Sigmoid colon (tissue), 4 donors: Measurements from ENCODE around the gene HS3ST3B1.

ENCODE experiments used
- EP300 ChIP-seq, 4 donors: sonication (generic); formaldehyde crosslinking; IDR thresholded peaks; one replicate each; pipeline ENCODE4 v1.6.1; 2017; ENCODE audit warnings: antibody characterized with exemption in 4 of 4
- POLR2A ChIP-seq, 2 donors: fragments of 450-650 bp; IDR thresholded peaks; one replicate each; pipeline ENCODE4 v1.6.1; 2016; ENCODE audit warnings: antibody characterized with exemption in 2 of 2, mild to moderate bottlenecking in 2 of 2, moderate library complexity in 2 of 2
- TF ChIP-seq, protein P1 (sequence below), 4 experiments: fragments of 450-650 bp in 3 of 4; fragments of 200-600 bp in 1 of 4; IDR thresholded peaks; one replicate each; pipeline ENCODE4 v1.5.1; 2016 to 2019; ENCODE audit warnings: antibody characterized with exemption in 4 of 4, mild to moderate bottlenecking in 3 of 4, moderate library complexity in 2 of 4

- TF ChIP-seq, protein P1, sequence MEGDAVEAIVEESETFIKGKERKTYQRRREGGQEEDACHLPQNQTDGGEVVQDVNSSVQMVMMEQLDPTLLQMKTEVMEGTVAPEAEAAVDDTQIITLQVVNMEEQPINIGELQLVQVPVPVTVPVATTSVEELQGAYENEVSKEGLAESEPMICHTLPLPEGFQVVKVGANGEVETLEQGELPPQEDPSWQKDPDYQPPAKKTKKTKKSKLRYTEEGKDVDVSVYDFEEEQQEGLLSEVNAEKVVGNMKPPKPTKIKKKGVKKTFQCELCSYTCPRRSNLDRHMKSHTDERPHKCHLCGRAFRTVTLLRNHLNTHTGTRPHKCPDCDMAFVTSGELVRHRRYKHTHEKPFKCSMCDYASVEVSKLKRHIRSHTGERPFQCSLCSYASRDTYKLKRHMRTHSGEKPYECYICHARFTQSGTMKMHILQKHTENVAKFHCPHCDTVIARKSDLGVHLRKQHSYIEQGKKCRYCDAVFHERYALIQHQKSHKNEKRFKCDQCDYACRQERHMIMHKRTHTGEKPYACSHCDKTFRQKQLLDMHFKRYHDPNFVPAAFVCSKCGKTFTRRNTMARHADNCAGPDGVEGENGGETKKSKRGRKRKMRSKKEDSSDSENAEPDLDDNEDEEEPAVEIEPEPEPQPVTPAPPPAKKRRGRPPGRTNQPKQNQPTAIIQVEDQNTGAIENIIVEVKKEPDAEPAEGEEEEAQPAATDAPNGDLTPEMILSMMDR (IDR thresholded peaks at IDR 0.05): no peak
- TF ChIP-seq EP300 (IDR thresholded peaks at IDR 0.05): no peak
- TF ChIP-seq POLR2A (IDR thresholded peaks at IDR 0.05): no peak
These were observed 18.0 kb downstream of the HS3ST3B1 start for GRCh38 chr17:14318918-14319205.
